Measurements from ENCODE around the gene SMIM1.
"Not testable (repeated sequence)": the region's sequence is repeated elsewhere in the genome, so short reads cannot be mapped to it uniquely, and the experiment has no call there.

Gene SMIM1

GRCh38 chr1:3799976-3800685 is 27.6 kb downstream of the SMIM1 start:
- TF ChIP-seq CTCF (IDR thresholded peaks at IDR 0.05; ENCODE audit: low read depth, low read length) = no peak
- no peak overlapping the region for H3K4me3 ChIP-seq (replicated peaks in 1 of 2; ENCODE audit: low read depth in 2 of 2, low read length in 2 of 2)
- peak in 1 of 2 donors; percentile 34 for DNase-seq (ENCODE audit: low read depth in 2 of 2)

- DNase-seq (ENCODE audit: low read depth in 2 of 2) = not testable (repeated sequence)
These were observed 28.2 kb downstream of the SMIM1 start for GRCh38 chr1:3800795-3801194.

GRCh38 chr1:3803905-3804626 is 31.5 kb downstream of the SMIM1 start:
- H3K4me3 ChIP-seq (replicated peaks in 1 of 2; ENCODE audit: low read depth in 2 of 2, low read length in 2 of 2) = no peak overlapping the region
- DNase-seq (ENCODE audit: low read depth in 2 of 2) = peak; percentile 36 to 48
- TF ChIP-seq CTCF (IDR thresholded peaks at IDR 0.05; ENCODE audit: low read depth, low read length) = no peak

More at GRCh38 chr1:3800795-3801194, 28.2 kb downstream of the SMIM1 start:
- not testable (repeated sequence) for H3K4me3 ChIP-seq (replicated peaks in 1 of 2; ENCODE audit: low read depth in 2 of 2, low read length in 2 of 2)

- not testable (repeated sequence) for H3K4me3 ChIP-seq (replicated peaks in 1 of 2; ENCODE audit: low read depth in 2 of 2, low read length in 2 of 2)
- peak; percentile 15 to 35 for DNase-seq (ENCODE audit: low read depth in 2 of 2)
These were observed 32.0 kb downstream of the SMIM1 start for GRCh38 chr1:3804627-3804944.

- TF ChIP-seq CTCF (IDR thresholded peaks at IDR 0.05; ENCODE audit: low read depth, low read length) = no peak
- no peak for DNase-seq (ENCODE audit: low read depth in 2 of 2)
- no peak overlapping the region for H3K4me3 ChIP-seq (replicated peaks in 1 of 2; ENCODE audit: low read depth in 2 of 2, low read length in 2 of 2)
These were observed 32.5 kb downstream of the SMIM1 start for GRCh38 chr1:3805038-3805437.

- no peak for DNase-seq (ENCODE audit: low read depth in 2 of 2)
- no peak for TF ChIP-seq CTCF (IDR thresholded peaks at IDR 0.05; ENCODE audit: low read depth, low read length)
- no peak overlapping the region for H3K4me3 ChIP-seq (replicated peaks in 1 of 2; ENCODE audit: low read depth in 2 of 2, low read length in 2 of 2)
These were observed 35.2 kb downstream of the SMIM1 start for GRCh38 chr1:3807769-3808168.

GRCh38 chr1:3809680-3810079 is 37.1 kb downstream of the SMIM1 start:
- no peak for TF ChIP-seq CTCF (IDR thresholded peaks at IDR 0.05; ENCODE audit: low read depth, low read length)
- no peak for DNase-seq (ENCODE audit: low read depth in 2 of 2)
- no peak overlapping the region for H3K4me3 ChIP-seq (replicated peaks in 1 of 2; ENCODE audit: low read depth in 2 of 2, low read length in 2 of 2)

- not testable (repeated sequence) for H3K4me3 ChIP-seq (replicated peaks in 1 of 2; ENCODE audit: low read depth in 2 of 2, low read length in 2 of 2); DNase-seq (ENCODE audit: low read depth in 2 of 2)
These were observed 37.7 kb downstream of the SMIM1 start for GRCh38 chr1:3810149-3810761.

Data from cardiac fibroblast (primary cell).